HL-60 (cell line): Measurements from ENCODE around the gene TBC1D21.

Experiments used
- CTCF ChIP-seq: IDR thresholded peaks from one replicate; pipeline ENCODE4 v1.5.1; 2011; ENCODE audit warnings: low read length, control low read depth, inconsistent platforms; ENCODE audit not compliant: insufficient read depth
- GABPA ChIP-seq: IDR thresholded peaks from 2 replicates; pipeline ENCODE4 v1.6.1; 2012; ENCODE audit warnings: low read depth
- POLR2AphosphoS5 ChIP-seq: IDR thresholded peaks from 2 replicates; pipeline ENCODE4 v1.6.1; 2012; ENCODE audit warnings: low read depth
- REST ChIP-seq: IDR thresholded peaks from 2 replicates; pipeline ENCODE4 v1.6.1; 2012; ENCODE audit warnings: low read depth; ENCODE audit not compliant: insufficient replicate concordance

- TF ChIP-seq REST (no peak), POLR2AphosphoS5 (no peak), CTCF (no peak), GABPA (no peak)
Measured at GRCh38 chr15:73936181-73936580, 62.8 kb downstream of the TBC1D21 start.
